Measurements from ENCODE around the gene FAT4.

FAT4 gene

DNA sequence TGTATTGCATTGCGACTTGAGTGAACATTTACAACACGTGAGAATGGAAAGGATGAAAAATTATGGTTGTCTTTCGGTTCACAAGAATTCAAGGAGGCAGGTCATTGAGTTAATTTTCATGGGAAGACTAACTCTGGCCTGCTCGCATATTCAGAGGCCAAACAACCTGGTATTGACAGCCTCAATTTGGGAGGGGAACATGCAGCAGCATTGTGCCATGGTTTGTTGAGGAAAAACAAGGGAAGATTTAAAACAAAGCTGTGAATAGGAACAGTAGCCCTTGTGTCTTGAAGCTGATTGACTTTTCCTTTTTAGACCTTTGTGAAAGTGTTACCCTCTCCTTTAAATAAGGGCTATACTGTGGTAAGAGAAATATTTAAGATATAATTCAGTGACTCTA lies 31.9 kb downstream of the FAT4 start:
- no peak overlapping the region for H3K27ac ChIP-seq (ENCODE audit: low read depth, low read length)
- H3K36me3 ChIP-seq (ENCODE audit: control insufficient read depth, insufficient read depth, low read length) = no peaks in the 10 kb centered on the region
- no peak overlapping the region for H3K4me3 ChIP-seq (ENCODE audit: low read depth, low read length)
- H3K9ac ChIP-seq (ENCODE audit: low read length) = no peak overlapping the region
- no peaks in the 10 kb centered on the region for H3K27me3 ChIP-seq (ENCODE audit: control insufficient read depth, insufficient read depth, low read length)
- peaks cover 26% of the 10 kb centered on the region for H3K4me1 ChIP-seq (ENCODE audit: control insufficient read depth, insufficient read depth, low read length)
- H3K9me3 ChIP-seq (ENCODE audit: control insufficient read depth, insufficient read depth, low read depth, low read length) = no peaks in the 10 kb centered on the region

GRCh38 chr4:125350470-125351135 lies 35.8 kb downstream of the FAT4 start:
- H3K27me3 ChIP-seq (ENCODE audit: control insufficient read depth, insufficient read depth, low read length) = no peaks in the 10 kb centered on the region
- H3K36me3 ChIP-seq (ENCODE audit: control insufficient read depth, insufficient read depth, low read length) = no peaks in the 10 kb centered on the region
- 0 out of 2 replicates have a peak overlapping the region, but pooled peaks have one; percentile 34 for H3K27ac ChIP-seq (ENCODE audit: low read depth, low read length)
- H3K4me3 ChIP-seq (ENCODE audit: low read depth, low read length) = no peak overlapping the region
- H3K4me1 ChIP-seq (ENCODE audit: control insufficient read depth, insufficient read depth, low read length) = peaks cover 29% of the 10 kb centered on the region
- no peaks in the 10 kb centered on the region for H3K9me3 ChIP-seq (ENCODE audit: control insufficient read depth, insufficient read depth, low read depth, low read length)
- H3K9ac ChIP-seq (ENCODE audit: low read length) = no peak overlapping the region

DNA sequence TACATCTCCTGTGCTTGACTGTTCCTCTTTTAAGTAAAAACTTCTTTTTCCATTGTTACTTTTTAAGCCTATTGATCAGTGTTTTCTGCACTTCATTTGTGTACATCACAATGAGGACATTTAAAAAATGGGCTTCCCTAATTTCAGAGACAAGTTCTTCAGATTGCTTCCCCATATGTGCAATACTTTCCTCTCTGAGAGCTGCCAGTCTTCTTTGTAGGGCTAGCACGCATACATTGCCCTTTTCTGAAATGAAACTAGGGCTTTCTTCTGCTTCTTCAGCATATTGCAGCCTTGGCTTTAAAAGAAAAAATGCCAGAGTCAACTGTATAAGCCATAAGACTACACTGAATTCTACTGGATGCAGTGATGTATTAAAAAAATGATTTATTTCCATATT lies 37.8 kb downstream of the FAT4 start:
- Histone ChIP-seq H3K9me3 (ENCODE audit: control insufficient read depth, insufficient read depth, low read depth, low read length) (no peaks in the 10 kb centered on the region), H3K27me3 (ENCODE audit: control insufficient read depth, insufficient read depth, low read length) (no peaks in the 10 kb centered on the region), H3K27ac (ENCODE audit: low read depth, low read length) (no peak overlapping the region), H3K4me1 (ENCODE audit: control insufficient read depth, insufficient read depth, low read length) (peaks cover 29% of the 10 kb centered on the region), H3K9ac (ENCODE audit: low read length) (no peak overlapping the region), H3K4me3 (ENCODE audit: low read depth, low read length) (no peak overlapping the region), H3K36me3 (ENCODE audit: control insufficient read depth, insufficient read depth, low read length) (no peaks in the 10 kb centered on the region)

DNA sequence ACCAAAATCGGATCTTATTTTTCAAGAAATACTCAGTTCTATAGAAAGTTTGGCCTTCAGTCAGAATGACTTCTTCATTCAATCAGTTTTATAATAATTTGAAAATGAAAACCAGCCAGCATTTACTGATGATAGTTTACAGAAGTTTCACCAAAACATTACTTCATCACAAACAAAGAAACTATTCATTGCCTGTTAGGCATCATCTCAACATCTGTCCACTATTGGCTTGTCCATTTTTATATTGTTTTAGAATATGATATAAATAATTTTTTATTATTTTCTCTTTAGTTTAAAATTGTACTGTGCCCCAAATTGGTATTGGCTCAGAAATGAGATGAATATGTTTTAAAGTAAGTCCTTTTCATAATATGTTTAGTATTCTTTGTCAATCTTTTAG lies 38.4 kb downstream of the FAT4 start:
- Histone ChIP-seq H3K9ac (ENCODE audit: low read length) (no peak overlapping the region), H3K4me3 (ENCODE audit: low read depth, low read length) (no peak overlapping the region), H3K4me1 (ENCODE audit: control insufficient read depth, insufficient read depth, low read length) (peaks cover 30% of the 10 kb centered on the region), H3K9me3 (ENCODE audit: control insufficient read depth, insufficient read depth, low read depth, low read length) (no peaks in the 10 kb centered on the region), H3K27ac (ENCODE audit: low read depth, low read length) (no peak overlapping the region), H3K36me3 (ENCODE audit: control insufficient read depth, insufficient read depth, low read length) (no peaks in the 10 kb centered on the region), H3K27me3 (ENCODE audit: control insufficient read depth, insufficient read depth, low read length) (no peaks in the 10 kb centered on the region)

DNA sequence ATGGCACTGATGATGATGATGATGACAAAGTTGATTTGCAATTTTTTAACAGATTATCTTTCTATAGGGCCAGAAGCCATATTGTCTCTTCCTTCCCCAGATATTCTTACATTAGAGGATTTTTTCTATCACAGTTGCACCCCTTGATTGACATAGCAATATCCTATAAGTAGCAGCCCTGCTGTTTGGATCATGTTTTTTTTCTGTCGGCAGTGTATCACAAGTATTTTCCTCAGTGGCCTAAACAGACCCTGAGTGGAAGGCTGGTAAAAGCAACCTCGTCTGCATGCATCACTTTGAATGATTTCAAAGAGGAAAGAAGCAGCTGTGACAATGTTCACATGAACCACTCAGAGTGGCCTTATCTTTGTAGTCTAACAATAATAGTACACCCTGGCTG lies 41.0 kb downstream of the FAT4 start:
- H3K4me3 ChIP-seq (ENCODE audit: low read depth, low read length) = no peak overlapping the region
- no peak overlapping the region for H3K9ac ChIP-seq (ENCODE audit: low read length)
- H3K4me1 ChIP-seq (ENCODE audit: control insufficient read depth, insufficient read depth, low read length) = peaks cover 48% of the 10 kb centered on the region
- no peak overlapping the region for H3K27ac ChIP-seq (ENCODE audit: low read depth, low read length)
- no peaks in the 10 kb centered on the region for H3K27me3 ChIP-seq (ENCODE audit: control insufficient read depth, insufficient read depth, low read length)
- H3K9me3 ChIP-seq (ENCODE audit: control insufficient read depth, insufficient read depth, low read depth, low read length) = no peaks in the 10 kb centered on the region
- no peaks in the 10 kb centered on the region for H3K36me3 ChIP-seq (ENCODE audit: control insufficient read depth, insufficient read depth, low read length)

DNA sequence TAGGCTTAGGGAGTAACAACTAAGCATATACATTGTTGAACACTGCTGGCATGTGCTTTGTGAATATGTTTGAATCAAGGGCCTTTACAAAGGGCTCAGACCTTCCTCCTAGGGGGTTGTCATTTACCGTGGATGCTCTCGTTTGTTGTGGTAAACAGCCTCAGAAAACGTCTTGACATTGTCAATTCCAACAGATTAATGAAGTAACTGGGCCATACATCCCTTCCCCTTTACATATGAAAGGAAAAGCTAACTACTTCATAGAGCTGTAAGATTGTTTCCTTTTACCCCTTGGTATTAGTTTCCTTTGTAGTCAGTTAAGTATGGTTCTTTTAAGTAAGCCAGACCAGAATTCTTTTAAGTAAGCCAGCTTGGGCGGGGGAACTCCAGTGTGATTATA lies 42.9 kb downstream of the FAT4 start:
- Histone ChIP-seq H3K27me3 (ENCODE audit: control insufficient read depth, insufficient read depth, low read length) (no peaks in the 10 kb centered on the region), H3K27ac (ENCODE audit: low read depth, low read length) (peak overlapping the region; percentile 62; the same call in 1 of the 2 replicates), H3K9me3 (ENCODE audit: control insufficient read depth, insufficient read depth, low read depth, low read length) (no peaks in the 10 kb centered on the region), H3K4me3 (ENCODE audit: low read depth, low read length) (peak overlapping the region; percentile 33; the same call in 1 of the 2 replicates), H3K9ac (ENCODE audit: low read length) (no peak overlapping the region), H3K4me1 (ENCODE audit: control insufficient read depth, insufficient read depth, low read length) (peaks cover 45% of the 10 kb centered on the region), H3K36me3 (ENCODE audit: control insufficient read depth, insufficient read depth, low read length) (no peaks in the 10 kb centered on the region)

DNA sequence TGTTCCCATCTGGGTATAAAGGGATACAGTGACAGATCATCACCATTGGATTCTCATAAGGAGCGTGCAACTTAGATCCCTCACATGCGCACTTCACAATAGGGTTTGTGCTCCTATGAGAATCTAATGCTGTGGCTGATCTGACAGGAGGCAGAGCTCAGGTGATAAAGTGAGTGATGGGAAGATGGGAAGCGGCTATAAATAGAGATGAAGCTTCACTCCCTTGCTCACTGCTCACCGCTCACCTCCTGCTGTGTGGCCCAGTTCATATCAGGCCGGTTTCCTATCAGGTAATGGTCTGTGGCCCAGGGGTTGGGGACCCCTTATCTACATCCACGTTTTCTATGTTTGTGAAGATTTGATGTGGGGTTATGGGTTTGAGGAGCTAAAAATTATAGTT lies 43.7 kb downstream of the FAT4 start:
- peaks cover 43% of the 10 kb centered on the region for H3K4me1 ChIP-seq (ENCODE audit: control insufficient read depth, insufficient read depth, low read length)
- no peaks in the 10 kb centered on the region for H3K27me3 ChIP-seq (ENCODE audit: control insufficient read depth, insufficient read depth, low read length)
- no peak overlapping the region; the same call in 1 of the 2 replicates for H3K27ac ChIP-seq (ENCODE audit: low read depth, low read length)
- H3K4me3 ChIP-seq (ENCODE audit: low read depth, low read length) = peak overlapping the region; percentile 33
- H3K36me3 ChIP-seq (ENCODE audit: control insufficient read depth, insufficient read depth, low read length) = no peaks in the 10 kb centered on the region
- no peaks in the 10 kb centered on the region for H3K9me3 ChIP-seq (ENCODE audit: control insufficient read depth, insufficient read depth, low read depth, low read length)
- H3K9ac ChIP-seq (ENCODE audit: low read length) = no peak overlapping the region

DNA sequence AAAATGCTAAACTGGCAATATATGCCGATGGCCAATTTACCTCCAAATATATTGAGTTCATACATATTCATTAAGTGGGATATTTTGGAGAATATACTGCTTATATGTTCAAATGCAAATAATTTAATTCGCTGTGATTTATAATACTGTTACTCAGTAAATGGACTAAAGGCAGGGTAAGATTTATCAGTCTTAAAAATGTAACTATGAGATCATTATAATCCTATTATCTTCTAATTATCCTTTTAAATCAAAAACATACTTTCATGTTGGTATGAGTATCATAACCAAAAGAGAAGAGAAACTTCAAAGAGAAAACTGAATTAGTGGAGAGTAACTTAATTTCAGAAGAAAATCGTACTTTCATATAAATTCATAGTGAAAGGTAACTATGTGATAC lies 44.6 kb downstream of the FAT4 start:
- Histone ChIP-seq H3K9ac (ENCODE audit: low read length) (no peak overlapping the region), H3K27me3 (ENCODE audit: control insufficient read depth, insufficient read depth, low read length) (no peaks in the 10 kb centered on the region), H3K4me1 (ENCODE audit: control insufficient read depth, insufficient read depth, low read length) (peaks cover 43% of the 10 kb centered on the region), H3K4me3 (ENCODE audit: low read depth, low read length) (no peak overlapping the region), H3K27ac (ENCODE audit: low read depth, low read length) (peak overlapping the region; percentile 50; the same call in 1 of the 2 replicates), H3K36me3 (ENCODE audit: control insufficient read depth, insufficient read depth, low read length) (no peaks in the 10 kb centered on the region), H3K9me3 (ENCODE audit: control insufficient read depth, insufficient read depth, low read depth, low read length) (no peaks in the 10 kb centered on the region)

DNA sequence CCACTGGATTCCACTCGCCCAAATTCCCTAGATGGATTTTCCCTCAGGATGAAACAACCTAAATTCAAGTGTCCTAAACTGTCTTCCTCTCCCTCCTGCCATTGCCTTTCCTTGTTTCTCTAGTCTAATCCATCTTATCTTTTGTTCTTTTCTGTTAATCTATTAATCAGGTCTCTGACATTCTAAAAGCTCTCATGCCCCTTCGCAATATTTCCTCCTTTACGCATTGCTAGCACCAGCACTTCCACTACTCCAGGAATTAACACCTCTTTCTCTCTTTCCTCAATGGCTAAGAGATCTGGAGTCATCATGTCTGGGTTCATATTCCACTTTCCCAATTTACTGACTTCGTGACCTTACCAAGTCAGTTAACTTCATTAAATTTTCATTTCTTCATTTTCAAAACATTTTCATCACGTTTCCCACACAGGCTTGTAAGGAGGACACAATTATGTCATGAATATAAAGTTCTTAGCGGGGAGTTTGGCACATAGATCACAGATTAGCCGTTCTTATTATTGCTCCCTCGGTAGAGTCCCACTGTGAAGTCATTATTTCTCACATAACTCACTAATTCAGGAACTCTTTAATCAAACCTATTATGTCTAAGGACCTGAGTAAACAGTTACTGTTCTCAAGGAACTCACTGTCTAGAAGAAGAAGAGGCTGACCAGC lies 45.3 kb downstream of the FAT4 start:
- no peak overlapping the region for H3K4me3 ChIP-seq (ENCODE audit: low read depth, low read length)
- no peaks in the 10 kb centered on the region for H3K27me3 ChIP-seq (ENCODE audit: control insufficient read depth, insufficient read depth, low read length)
- no peaks in the 10 kb centered on the region for H3K36me3 ChIP-seq (ENCODE audit: control insufficient read depth, insufficient read depth, low read length)
- no peak overlapping the region for H3K9ac ChIP-seq (ENCODE audit: low read length)
- no peaks in the 10 kb centered on the region for H3K9me3 ChIP-seq (ENCODE audit: control insufficient read depth, insufficient read depth, low read depth, low read length)
- peaks cover 43% of the 10 kb centered on the region for H3K4me1 ChIP-seq (ENCODE audit: control insufficient read depth, insufficient read depth, low read length)
- peak overlapping the region; percentile 50; the same call in 1 of the 2 replicates for H3K27ac ChIP-seq (ENCODE audit: low read depth, low read length)

DNA sequence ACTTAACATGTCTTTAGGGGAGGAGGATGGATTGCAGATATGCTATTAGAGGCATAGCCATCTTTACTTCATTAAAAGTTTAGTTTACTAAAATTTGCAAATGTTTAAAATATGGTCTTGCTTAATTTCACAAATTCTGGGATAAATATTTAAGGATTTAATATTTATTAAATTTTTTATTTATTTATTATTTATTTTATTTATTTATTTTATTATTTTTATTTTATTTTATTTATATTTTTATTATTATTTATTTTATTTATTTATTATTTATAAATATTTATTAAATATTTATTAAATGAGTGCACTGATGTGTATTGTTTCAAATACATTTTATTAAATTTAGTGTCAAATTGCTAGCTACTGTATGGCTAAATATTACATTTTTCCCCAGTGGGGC lies 46.0 kb downstream of the FAT4 start:
- Histone ChIP-seq H3K9ac (ENCODE audit: low read length) (no peak overlapping the region), H3K9me3 (ENCODE audit: control insufficient read depth, insufficient read depth, low read depth, low read length) (no peaks in the 10 kb centered on the region), H3K36me3 (ENCODE audit: control insufficient read depth, insufficient read depth, low read length) (no peaks in the 10 kb centered on the region), H3K27ac (ENCODE audit: low read depth, low read length) (no peak overlapping the region), H3K27me3 (ENCODE audit: control insufficient read depth, insufficient read depth, low read length) (no peaks in the 10 kb centered on the region), H3K4me3 (ENCODE audit: low read depth, low read length) (no peak overlapping the region), H3K4me1 (ENCODE audit: control insufficient read depth, insufficient read depth, low read length) (peaks cover 38% of the 10 kb centered on the region)

Data from HUES6 (cell line).